ENCODE data around the gene MPHOSPH8.

DNA sequence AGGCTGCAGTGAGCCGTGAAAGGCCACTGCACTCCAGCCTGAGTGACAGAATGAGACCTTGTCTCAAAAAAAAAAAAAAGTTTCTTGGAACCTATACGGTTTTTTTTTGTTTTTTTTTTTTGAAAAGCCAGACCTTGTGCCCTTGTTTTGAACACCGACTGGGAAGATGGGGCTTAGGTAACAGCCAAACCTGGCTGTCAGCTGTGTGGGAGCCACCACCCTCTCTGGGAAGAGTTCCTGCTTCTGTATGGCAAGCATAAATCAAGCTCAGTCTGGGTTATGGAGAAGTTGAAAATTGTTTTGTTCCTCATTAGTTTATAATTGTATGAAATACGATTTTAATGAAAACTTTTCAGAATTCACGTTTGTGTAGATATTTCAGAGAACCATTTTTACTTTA is 39.5 kb downstream of the MPHOSPH8 start:
- TF ChIP-seq POLR2A (IDR thresholded peaks at IDR 0.05), result no peak
- TF ChIP-seq, protein P1, sequence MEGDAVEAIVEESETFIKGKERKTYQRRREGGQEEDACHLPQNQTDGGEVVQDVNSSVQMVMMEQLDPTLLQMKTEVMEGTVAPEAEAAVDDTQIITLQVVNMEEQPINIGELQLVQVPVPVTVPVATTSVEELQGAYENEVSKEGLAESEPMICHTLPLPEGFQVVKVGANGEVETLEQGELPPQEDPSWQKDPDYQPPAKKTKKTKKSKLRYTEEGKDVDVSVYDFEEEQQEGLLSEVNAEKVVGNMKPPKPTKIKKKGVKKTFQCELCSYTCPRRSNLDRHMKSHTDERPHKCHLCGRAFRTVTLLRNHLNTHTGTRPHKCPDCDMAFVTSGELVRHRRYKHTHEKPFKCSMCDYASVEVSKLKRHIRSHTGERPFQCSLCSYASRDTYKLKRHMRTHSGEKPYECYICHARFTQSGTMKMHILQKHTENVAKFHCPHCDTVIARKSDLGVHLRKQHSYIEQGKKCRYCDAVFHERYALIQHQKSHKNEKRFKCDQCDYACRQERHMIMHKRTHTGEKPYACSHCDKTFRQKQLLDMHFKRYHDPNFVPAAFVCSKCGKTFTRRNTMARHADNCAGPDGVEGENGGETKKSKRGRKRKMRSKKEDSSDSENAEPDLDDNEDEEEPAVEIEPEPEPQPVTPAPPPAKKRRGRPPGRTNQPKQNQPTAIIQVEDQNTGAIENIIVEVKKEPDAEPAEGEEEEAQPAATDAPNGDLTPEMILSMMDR (IDR thresholded peaks at IDR 0.05), result no peak
